Femur (tissue), 1 donor: ENCODE measurements around the gene MYBBP1A.

Source experiments
- DNase-seq: peaks from one replicate; pipeline ENCODE4 v3.0.0-alpha.2; 2017

Gene MYBBP1A

GRCh38 chr17:4514206-4514605 lies 41.0 kb downstream of the MYBBP1A start:
- DNase-seq: no peak

- no peak for DNase-seq
Measured at GRCh38 chr17:4513113-4514032, 41.8 kb downstream of the MYBBP1A start.

GRCh38 chr17:4512156-4513112 lies 42.8 kb downstream of the MYBBP1A start:
- DNase-seq: no peak

- DNase-seq: no peak
Measured at GRCh38 chr17:4511199-4511932, 43.8 kb downstream of the MYBBP1A start.

GRCh38 chr17:4510618-4510941 lies 44.6 kb downstream of the MYBBP1A start:
- no peak for DNase-seq

GRCh38 chr17:4509923-4510617 lies 45.1 kb downstream of the MYBBP1A start:
- peak; percentile 85 for DNase-seq

- peak; percentile 60 for DNase-seq
Measured at GRCh38 chr17:4509401-4509800, 45.8 kb downstream of the MYBBP1A start.

GRCh38 chr17:4508207-4508606 lies 47.0 kb downstream of the MYBBP1A start:
- DNase-seq: no peak

GRCh38 chr17:4507361-4508111 lies 47.6 kb downstream of the MYBBP1A start:
- DNase-seq: no peak

GRCh38 chr17:4506892-4507291 lies 48.3 kb downstream of the MYBBP1A start:
- DNase-seq: peak; percentile 81

- peak; percentile 80 for DNase-seq
Measured at GRCh38 chr17:4506175-4506813, 48.9 kb downstream of the MYBBP1A start.

- no peak for DNase-seq
Measured at GRCh38 chr17:4505187-4505586, 50.0 kb downstream of the MYBBP1A start.

GRCh38 chr17:4504188-4504587 lies 51.0 kb downstream of the MYBBP1A start:
- DNase-seq: no peak

- DNase-seq: no peak
Measured at GRCh38 chr17:4503283-4504025, 51.7 kb downstream of the MYBBP1A start.

- DNase-seq: no peak
Measured at GRCh38 chr17:4502466-4503154, 52.6 kb downstream of the MYBBP1A start.

GRCh38 chr17:4501295-4501949 lies 53.8 kb downstream of the MYBBP1A start:
- DNase-seq: no peak

GRCh38 chr17:4500191-4500571 lies 55.0 kb downstream of the MYBBP1A start:
- no peak for DNase-seq

- DNase-seq: peak; percentile 56
Measured at GRCh38 chr17:4499431-4500190, 55.6 kb downstream of the MYBBP1A start.
